ENCODE results near the gene PRKN.

PRKN gene

DNA sequence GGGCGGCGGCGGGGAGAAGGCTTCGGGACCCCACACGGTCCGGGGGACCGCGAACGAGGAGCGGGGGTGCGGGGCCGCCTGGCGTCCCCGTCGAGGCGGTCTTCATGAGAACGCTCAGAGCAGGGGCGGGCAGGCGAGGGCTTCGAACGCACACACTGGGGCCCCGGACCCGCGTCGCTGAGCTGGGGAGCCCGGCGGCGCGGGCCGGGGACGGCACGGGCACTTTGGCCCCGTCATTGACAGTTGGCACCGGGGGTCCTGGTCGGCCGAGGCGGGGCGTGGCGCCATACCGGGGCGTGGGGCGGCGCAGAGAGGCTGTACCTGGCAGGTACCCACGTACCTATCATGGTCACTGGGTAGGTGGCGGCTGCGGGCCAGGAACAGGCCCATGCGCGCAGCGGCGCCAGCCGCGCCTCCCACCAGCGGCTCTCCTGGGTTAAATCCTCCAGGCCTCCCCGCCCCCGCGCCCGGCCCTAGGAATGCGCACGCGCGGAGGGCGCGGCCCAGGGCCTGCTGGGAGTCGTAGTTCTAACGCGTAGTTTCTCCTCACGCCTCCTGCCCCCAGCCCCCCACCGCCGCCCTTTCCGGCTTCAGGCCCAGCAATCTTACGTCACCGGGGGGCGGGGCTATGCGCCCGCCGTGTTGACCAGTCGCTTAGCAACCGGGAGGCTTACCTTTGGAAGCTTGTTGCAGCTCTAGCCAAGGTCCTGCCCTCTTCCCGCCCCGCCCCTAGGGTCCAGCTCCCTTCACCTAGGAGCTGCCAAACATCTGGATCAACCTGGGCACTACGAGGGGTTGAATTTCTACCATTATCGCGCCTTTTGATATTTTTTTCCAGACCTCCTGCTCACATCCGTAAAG is at the start of gene PRKN, which contains the start of gene PACRG:
TSS of gene PRKN (minus strand) at position 445 of the 861 bp plus-strand sequence.
TSS of gene PACRG (plus strand) at position 653 of the 861 bp plus-strand sequence.
- Histone ChIP-seq H3K27ac (ENCODE audit: low read length) (no peak within 1 kb of the TSS), H3K4me3 (ENCODE audit: low read length) (peak within 1 kb of the TSS; percentile 73), H3K9ac (ENCODE audit: low read depth, low read length) (peak within 1 kb of the TSS; percentile 62; the same call in 1 of the 2 replicates), H3K9me3 (ENCODE audit: insufficient read depth, low read depth, low read length) (no peaks in the 10 kb centered on the region), H3K27me3 (ENCODE audit: insufficient read depth, low read length) (peaks cover 9% of the 10 kb centered on the region), H3K36me3 (ENCODE audit: insufficient read depth, low read depth, low read length) (no peaks in the 10 kb centered on the region), H3K4me1 (ENCODE audit: insufficient read depth, low read length) (peaks cover 7% of the 10 kb centered on the region; the same call in 1 of the 2 replicates)

DNA sequence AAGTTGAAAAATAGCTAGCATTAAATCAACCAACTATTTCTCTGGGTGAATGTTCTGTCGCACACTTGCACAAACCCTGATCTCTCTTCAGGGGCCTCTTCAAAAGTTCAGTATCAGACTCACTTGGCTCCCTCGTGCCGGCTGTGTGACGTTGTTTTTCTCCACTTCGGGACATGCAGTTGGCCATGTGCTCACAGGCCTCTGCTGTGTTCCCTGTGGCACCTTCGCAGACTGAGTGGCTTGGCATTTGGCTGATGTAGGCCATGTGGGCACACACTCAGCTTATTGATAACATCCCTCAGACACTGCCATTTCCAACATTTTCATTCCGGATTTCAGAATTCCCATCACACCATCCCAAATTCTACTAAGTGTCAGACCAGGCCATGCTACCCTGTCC is 49.5 kb upstream of the PRKN start:
- no peaks in the 10 kb centered on the region for H3K4me1 ChIP-seq (ENCODE audit: insufficient read depth, low read length)
- peaks cover 3% of the 10 kb centered on the region; the same call in 1 of the 2 replicates for H3K9me3 ChIP-seq (ENCODE audit: insufficient read depth, low read depth, low read length)
- H3K27me3 ChIP-seq (ENCODE audit: insufficient read depth, low read length): no peaks in the 10 kb centered on the region
- no peak overlapping the region for H3K4me3 ChIP-seq (ENCODE audit: low read length)
- H3K36me3 ChIP-seq (ENCODE audit: insufficient read depth, low read depth, low read length): no peaks in the 10 kb centered on the region
- no peak overlapping the region for H3K9ac ChIP-seq (ENCODE audit: low read depth, low read length)
- no peak overlapping the region for H3K27ac ChIP-seq (ENCODE audit: low read length)

DNA sequence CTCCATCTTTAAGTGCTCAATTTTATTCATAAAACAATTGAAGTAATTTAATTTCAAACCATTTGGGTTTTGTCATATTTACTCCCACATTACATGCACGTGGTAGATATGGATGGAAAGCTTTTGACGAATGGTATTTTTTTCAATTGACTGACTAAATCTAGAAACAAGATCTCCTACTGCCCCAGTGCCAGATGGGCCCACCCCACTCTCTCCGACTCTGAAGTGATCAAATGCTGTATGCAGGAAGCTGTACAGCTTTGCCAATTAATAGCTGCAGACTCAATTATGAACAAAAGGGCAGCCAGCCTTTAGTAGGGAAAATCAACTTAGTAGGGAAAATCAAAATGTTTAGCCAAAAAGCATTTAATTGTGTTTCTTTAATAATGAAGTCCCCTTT is 46.4 kb upstream of the PRKN start:
- H3K27me3 ChIP-seq (ENCODE audit: insufficient read depth, low read length): no peaks in the 10 kb centered on the region

DNA sequence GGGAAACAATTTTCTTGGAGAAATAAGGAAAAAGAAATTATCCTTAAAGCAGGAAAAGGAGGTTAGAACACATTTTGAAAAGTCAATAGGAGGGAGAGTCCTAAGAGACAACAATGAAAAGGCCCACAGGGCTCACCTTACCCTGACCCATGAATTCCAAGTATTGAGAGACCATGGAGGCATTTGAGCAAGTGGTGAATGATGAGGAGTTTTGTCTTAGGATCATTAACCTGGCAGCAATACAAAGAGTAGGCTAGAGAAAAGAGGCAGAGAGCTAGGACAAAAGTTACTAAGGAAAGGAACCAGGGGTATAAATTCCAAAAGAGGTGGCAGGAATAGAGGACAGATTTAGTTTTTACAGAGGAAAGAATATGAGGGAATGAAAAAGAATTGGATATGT is 44.9 kb upstream of the PRKN start:
- H3K9me3 ChIP-seq (ENCODE audit: insufficient read depth, low read depth, low read length): no peaks in the 10 kb centered on the region
- H3K27ac ChIP-seq (ENCODE audit: low read length): no peak overlapping the region
- H3K4me1 ChIP-seq (ENCODE audit: insufficient read depth, low read length): no peaks in the 10 kb centered on the region
- no peak overlapping the region for H3K9ac ChIP-seq (ENCODE audit: low read depth, low read length)
- no peak overlapping the region for H3K4me3 ChIP-seq (ENCODE audit: low read length)
- H3K36me3 ChIP-seq (ENCODE audit: insufficient read depth, low read depth, low read length): no peaks in the 10 kb centered on the region
- no peaks in the 10 kb centered on the region for H3K27me3 ChIP-seq (ENCODE audit: insufficient read depth, low read length)

More for the DNA sequence above, 46.4 kb upstream of the PRKN start:
- Histone ChIP-seq H3K4me3 (ENCODE audit: low read length) (no peak overlapping the region), H3K27ac (ENCODE audit: low read length) (no peak overlapping the region), H3K4me1 (ENCODE audit: insufficient read depth, low read length) (no peaks in the 10 kb centered on the region), H3K36me3 (ENCODE audit: insufficient read depth, low read depth, low read length) (no peaks in the 10 kb centered on the region), H3K9ac (ENCODE audit: low read depth, low read length) (no peak overlapping the region), H3K9me3 (ENCODE audit: insufficient read depth, low read depth, low read length) (no peaks in the 10 kb centered on the region)

DNA sequence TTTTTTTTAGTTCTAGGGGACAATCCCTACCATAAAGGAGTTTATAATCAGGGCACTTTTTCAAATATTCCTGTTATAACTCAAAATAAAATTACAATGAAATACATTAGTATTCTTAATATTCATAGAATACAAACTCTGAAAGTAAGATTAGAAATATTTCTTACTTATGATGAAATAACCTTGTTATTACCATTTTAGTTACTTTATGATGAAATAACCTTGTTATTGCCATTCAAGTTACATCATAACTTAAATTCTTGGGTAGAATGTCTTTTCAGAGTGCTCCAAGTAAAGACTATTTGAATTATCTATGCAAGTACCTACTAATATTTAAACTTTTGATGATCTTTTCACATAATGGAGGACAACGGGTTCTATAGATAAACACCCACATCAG is 43.4 kb upstream of the PRKN start:
- Histone ChIP-seq H3K27ac (ENCODE audit: low read length) (no peak overlapping the region), H3K4me1 (ENCODE audit: insufficient read depth, low read length) (no peaks in the 10 kb centered on the region), H3K4me3 (ENCODE audit: low read length) (no peak overlapping the region), H3K27me3 (ENCODE audit: insufficient read depth, low read length) (no peaks in the 10 kb centered on the region), H3K9ac (ENCODE audit: low read depth, low read length) (no peak overlapping the region), H3K9me3 (ENCODE audit: insufficient read depth, low read depth, low read length) (no peaks in the 10 kb centered on the region), H3K36me3 (ENCODE audit: insufficient read depth, low read depth, low read length) (no peaks in the 10 kb centered on the region)

DNA sequence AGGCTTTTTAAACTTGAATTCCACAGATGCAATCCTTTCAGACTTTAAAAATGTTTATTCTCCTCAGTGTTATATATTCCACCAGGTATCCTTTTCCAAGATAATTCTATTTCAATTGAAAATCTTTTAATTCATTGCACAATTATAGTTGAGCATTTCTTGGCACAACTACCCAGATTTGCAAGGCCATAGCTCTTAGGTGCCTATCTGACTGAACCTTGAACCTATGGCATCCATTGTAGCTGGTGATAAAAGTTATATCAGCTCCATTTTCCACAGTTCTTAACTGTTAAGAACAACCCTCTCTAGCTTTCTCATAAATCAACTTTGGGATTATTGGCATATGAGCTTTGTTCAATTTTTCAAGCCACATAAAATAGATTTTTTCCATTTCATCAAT is 42.6 kb upstream of the PRKN start:
- Histone ChIP-seq H3K9ac (ENCODE audit: low read depth, low read length) (no peak overlapping the region), H3K4me1 (ENCODE audit: insufficient read depth, low read length) (no peaks in the 10 kb centered on the region), H3K27me3 (ENCODE audit: insufficient read depth, low read length) (no peaks in the 10 kb centered on the region), H3K9me3 (ENCODE audit: insufficient read depth, low read depth, low read length) (no peaks in the 10 kb centered on the region), H3K36me3 (ENCODE audit: insufficient read depth, low read depth, low read length) (no peaks in the 10 kb centered on the region), H3K4me3 (ENCODE audit: low read length) (no peak overlapping the region), H3K27ac (ENCODE audit: low read length) (no peak overlapping the region)

DNA sequence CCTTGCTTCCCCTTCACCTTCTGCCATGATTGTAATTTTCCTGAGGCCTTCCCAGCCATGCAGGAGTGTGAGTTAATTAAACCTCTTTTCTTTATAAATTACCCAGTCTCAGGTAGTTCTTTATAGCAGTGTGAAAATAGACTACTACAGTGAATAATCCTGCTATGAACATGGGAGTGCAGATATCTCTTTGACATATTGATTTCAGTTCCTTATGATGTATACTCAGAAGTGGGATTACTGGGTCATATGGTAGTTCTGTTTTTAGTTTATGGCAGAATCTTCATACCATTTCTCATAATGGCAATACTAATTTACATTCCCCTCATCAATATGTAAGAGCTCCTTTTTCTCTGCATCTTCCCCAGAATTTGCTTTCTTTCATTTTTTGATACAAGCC is 26.2 kb upstream of the PRKN start:
- no peak overlapping the region for H3K4me3 ChIP-seq (ENCODE audit: low read length)
- H3K27ac ChIP-seq (ENCODE audit: low read length): no peak overlapping the region
- no peaks in the 10 kb centered on the region for H3K36me3 ChIP-seq (ENCODE audit: insufficient read depth, low read depth, low read length)

DNA sequence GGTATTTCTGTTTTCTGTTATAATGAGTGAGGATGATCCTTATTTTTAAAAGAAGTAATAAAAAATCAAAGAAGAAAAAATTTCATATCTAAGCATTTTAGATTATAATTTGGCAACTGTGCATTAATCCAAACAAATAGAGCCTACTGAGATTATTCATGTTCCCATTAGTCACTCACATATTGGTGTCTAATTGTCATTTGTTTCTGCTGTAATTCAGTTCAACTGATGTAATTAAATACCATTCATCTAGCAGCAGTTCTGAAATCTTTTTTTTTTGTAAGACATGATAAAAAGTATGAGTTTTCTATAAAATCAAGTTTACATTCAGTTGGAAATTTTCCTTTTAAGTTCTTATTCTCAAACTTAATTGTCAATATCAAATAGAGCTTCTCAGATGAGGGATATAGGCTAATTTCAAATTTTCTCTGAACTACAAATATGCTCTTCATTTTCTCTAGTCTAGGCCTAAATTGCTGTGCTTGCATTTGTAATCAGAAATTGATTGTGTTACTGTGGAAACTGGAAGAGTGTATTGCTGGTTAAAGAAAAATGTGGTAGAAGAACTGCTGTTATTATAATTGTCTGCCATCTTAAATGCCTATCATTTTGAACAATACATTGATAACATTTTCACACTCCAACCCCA is 23.8 kb upstream of the PRKN start:
- Histone ChIP-seq H3K4me3 (ENCODE audit: low read length) (no peak overlapping the region), H3K4me1 (ENCODE audit: insufficient read depth, low read length) (no peaks in the 10 kb centered on the region), H3K27ac (ENCODE audit: low read length) (no peak overlapping the region), H3K9me3 (ENCODE audit: insufficient read depth, low read depth, low read length) (no peaks in the 10 kb centered on the region), H3K9ac (ENCODE audit: low read depth, low read length) (no peak overlapping the region), H3K27me3 (ENCODE audit: insufficient read depth, low read length) (no peaks in the 10 kb centered on the region), H3K36me3 (ENCODE audit: insufficient read depth, low read depth, low read length) (no peaks in the 10 kb centered on the region)

More for the DNA sequence above, 26.2 kb upstream of the PRKN start:
- Histone ChIP-seq H3K27me3 (ENCODE audit: insufficient read depth, low read length) (no peaks in the 10 kb centered on the region), H3K4me1 (ENCODE audit: insufficient read depth, low read length) (no peaks in the 10 kb centered on the region), H3K9ac (ENCODE audit: low read depth, low read length) (no peak overlapping the region), H3K9me3 (ENCODE audit: insufficient read depth, low read depth, low read length) (no peaks in the 10 kb centered on the region)

DNA sequence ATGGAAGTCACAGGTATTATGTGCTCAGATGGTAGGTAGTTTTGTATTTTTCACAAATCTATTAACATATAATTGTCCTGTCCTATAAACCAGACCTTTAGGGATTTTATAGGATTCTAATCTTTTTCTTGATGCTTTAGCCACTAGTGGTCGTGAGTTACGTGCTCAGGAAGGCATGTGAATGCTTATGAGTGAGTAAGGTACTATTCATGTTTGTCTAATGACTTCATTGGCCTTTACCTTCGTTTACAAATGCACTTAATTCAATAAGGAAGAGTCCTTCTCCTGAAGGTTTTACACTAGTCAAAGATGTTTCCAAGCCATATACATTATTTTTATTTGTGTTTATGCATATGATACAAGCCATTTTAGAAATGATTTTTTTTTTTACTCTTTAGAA is 23.2 kb upstream of the PRKN start:
- no peak overlapping the region for H3K27ac ChIP-seq (ENCODE audit: low read length)
- no peak overlapping the region for H3K4me3 ChIP-seq (ENCODE audit: low read length)
- no peaks in the 10 kb centered on the region for H3K36me3 ChIP-seq (ENCODE audit: insufficient read depth, low read depth, low read length)
- no peaks in the 10 kb centered on the region for H3K27me3 ChIP-seq (ENCODE audit: insufficient read depth, low read length)
- no peaks in the 10 kb centered on the region for H3K9me3 ChIP-seq (ENCODE audit: insufficient read depth, low read depth, low read length)
- H3K9ac ChIP-seq (ENCODE audit: low read depth, low read length): no peak overlapping the region
- H3K4me1 ChIP-seq (ENCODE audit: insufficient read depth, low read length): no peaks in the 10 kb centered on the region

DNA sequence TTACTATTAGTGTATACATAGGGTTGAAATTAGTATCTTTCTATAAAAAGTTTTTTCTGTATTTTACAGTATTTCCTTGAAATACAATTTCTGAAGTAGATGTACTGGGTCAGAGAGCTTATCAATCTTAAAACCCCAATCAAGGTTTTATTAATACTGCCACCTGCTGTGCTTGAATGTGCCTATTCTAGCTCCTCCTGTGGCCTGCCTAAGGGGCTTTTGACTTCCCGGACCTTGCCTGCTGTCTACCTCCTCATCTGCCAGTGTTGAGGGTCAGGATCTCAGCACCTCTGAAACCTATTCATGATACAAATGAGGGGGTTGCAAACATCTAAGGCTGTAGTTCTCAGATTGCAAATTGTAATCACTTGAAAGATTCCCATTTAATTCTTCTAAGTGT is 9.4 kb upstream of the PRKN start:
- Histone ChIP-seq H3K4me1 (ENCODE audit: insufficient read depth, low read length) (peaks cover 5% of the 10 kb centered on the region; the same call in 1 of the 2 replicates), H3K36me3 (ENCODE audit: insufficient read depth, low read depth, low read length) (no peaks in the 10 kb centered on the region), H3K4me3 (ENCODE audit: low read length) (no peak overlapping the region), H3K27me3 (ENCODE audit: insufficient read depth, low read length) (no peaks in the 10 kb centered on the region), H3K9ac (ENCODE audit: low read depth, low read length) (no peak overlapping the region), H3K27ac (ENCODE audit: low read length) (no peak overlapping the region), H3K9me3 (ENCODE audit: insufficient read depth, low read depth, low read length) (no peaks in the 10 kb centered on the region)

DNA sequence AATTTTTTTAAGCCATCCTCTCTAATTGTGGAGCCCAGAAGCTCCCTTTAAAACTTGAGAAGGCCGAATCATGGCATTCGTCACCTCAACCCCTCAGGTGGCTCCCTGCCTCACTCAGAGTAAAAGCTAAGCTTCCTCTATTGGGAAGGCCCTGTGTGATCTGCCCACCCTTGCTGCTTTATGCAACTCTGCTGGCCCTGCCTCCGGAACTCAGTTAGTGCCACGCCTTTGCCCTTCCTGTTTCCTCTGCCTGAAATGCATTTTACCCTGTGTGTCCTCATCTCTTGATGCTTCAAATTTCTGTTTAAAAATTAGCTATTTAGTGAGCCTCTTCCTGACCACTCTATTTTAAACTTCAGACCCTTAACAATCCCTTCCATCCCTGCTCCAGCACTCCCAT is 5.9 kb upstream of the PRKN start:
- Histone ChIP-seq H3K36me3 (ENCODE audit: insufficient read depth, low read depth, low read length) (no peaks in the 10 kb centered on the region), H3K4me3 (ENCODE audit: low read length) (no peak overlapping the region), H3K27ac (ENCODE audit: low read length) (no peak overlapping the region), H3K27me3 (ENCODE audit: insufficient read depth, low read length) (no peaks in the 10 kb centered on the region), H3K9me3 (ENCODE audit: insufficient read depth, low read depth, low read length) (no peaks in the 10 kb centered on the region), H3K9ac (ENCODE audit: low read depth, low read length) (no peak overlapping the region), H3K4me1 (ENCODE audit: insufficient read depth, low read length) (peaks cover 5% of the 10 kb centered on the region; the same call in 1 of the 2 replicates)

DNA sequence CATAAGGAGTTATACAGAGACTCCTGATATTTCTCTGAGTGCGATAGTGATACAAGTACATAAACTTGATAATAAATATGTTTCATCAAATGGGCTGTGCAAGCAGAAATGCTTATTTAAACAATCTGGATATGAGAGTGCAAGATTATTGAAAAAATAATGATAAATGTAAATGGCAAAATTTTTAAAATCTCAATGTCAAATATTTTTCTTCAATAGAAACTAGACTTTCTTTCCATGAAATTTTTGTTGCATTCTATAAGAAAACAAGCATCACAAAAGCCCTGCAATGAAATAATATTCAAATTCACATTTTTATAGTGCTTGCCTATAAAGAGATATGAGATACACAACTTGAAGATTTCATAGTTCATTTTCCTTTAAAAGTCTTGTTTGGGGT is 2.9 kb upstream of the PRKN start:
- H3K4me1 ChIP-seq (ENCODE audit: insufficient read depth, low read length): peaks cover 7% of the 10 kb centered on the region; the same call in 1 of the 2 replicates
- peaks cover 9% of the 10 kb centered on the region for H3K27me3 ChIP-seq (ENCODE audit: insufficient read depth, low read length)
- no peaks in the 10 kb centered on the region for H3K36me3 ChIP-seq (ENCODE audit: insufficient read depth, low read depth, low read length)
- no peaks in the 10 kb centered on the region for H3K9me3 ChIP-seq (ENCODE audit: insufficient read depth, low read depth, low read length)
- H3K4me3 ChIP-seq (ENCODE audit: low read length): no peak overlapping the region
- H3K9ac ChIP-seq (ENCODE audit: low read depth, low read length): no peak overlapping the region
- no peak overlapping the region for H3K27ac ChIP-seq (ENCODE audit: low read length)

Measured in iPS-20b (cell line).